RWPE2 (cell line): ENCODE data around the gene ATP13A2.

Experiments
- ATAC-seq: fragments of 200-7000 bp; cut with Tn5 transposase; 3 replicates; pipeline ENCODE4 v1.9.1; 2021; ENCODE audit warnings: low read depth
- DNase-seq: peaks from one replicate; pipeline ENCODE4 v3.0.0-alpha.2; 2020; ENCODE audit warnings: low spot score
- H3K27ac ChIP-seq: fragments of 450-650 bp; 2 replicates; pipeline ENCODE4 v1.5.1; 2017; ENCODE audit warnings: mild to moderate bottlenecking; ENCODE audit not compliant: poor library complexity, severe bottlenecking
- H3K27me3 ChIP-seq: fragments of 250-450 bp; sonication (Bioruptor Pico); 2 replicates; pipeline ENCODE4 v1.5.1; 2021; ENCODE audit warnings: mild to moderate bottlenecking, moderate library complexity; ENCODE audit not compliant: insufficient read depth, poor library complexity, severe bottlenecking
- H3K36me3 ChIP-seq: fragments of 250-450 bp; sonication (Bioruptor Pico); 2 replicates; pipeline ENCODE4 v1.5.1; 2020; ENCODE audit warnings: low read depth, mild to moderate bottlenecking, moderate library complexity
- H3K4me1 ChIP-seq: fragments of 250-450 bp; sonication (Bioruptor Pico); 2 replicates; pipeline ENCODE4 v1.5.1; 2021; ENCODE audit warnings: mild to moderate bottlenecking, moderate library complexity; ENCODE audit not compliant: insufficient read depth, poor library complexity, severe bottlenecking
- H3K4me3 ChIP-seq: fragments of 250-450 bp; sonication (Bioruptor Pico); 2 replicates; pipeline ENCODE4 v1.5.1; 2021; ENCODE audit warnings: mild to moderate bottlenecking, moderate library complexity; ENCODE audit not compliant: severe bottlenecking
- H3K9me3 ChIP-seq: fragments of 250-450 bp; sonication (Bioruptor Pico); 2 replicates; pipeline ENCODE4 v1.5.1; 2021; ENCODE audit warnings: mild to moderate bottlenecking, moderate library complexity; ENCODE audit not compliant: severe bottlenecking
- TF ChIP-seq, protein P1 (sequence below): fragments of 450-650 bp; IDR thresholded peaks from one replicate; pipeline ENCODE4 v1.5.1; 2017; ENCODE audit warnings: mild to moderate bottlenecking, moderate library complexity; ENCODE audit not compliant: poor library complexity, severe bottlenecking

ATP13A2 gene

DNA sequence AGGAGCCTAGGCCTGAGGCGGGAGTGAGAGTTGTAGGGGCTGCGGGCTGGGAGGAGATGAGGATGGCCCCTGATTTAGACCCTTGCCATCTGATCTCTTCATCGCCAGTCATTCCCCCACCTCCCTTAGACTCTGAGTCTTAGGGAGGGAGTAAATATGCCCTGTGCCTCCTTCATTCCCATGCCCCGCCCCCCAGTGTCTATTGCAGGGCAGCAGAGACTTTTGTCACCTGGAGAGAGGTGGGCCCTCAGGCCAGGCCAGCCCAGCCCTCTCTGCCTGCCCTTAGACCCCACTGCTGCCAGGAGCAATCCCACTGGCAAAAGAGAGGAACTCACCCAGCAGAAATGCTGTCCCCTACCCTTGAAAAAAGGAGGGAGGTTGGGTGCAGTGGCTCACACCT lies 28.1 kb downstream of the ATP13A2 start:
- ATAC-seq, result no peak
- no peaks in the 10 kb centered on the region for H3K27me3 ChIP-seq
- H3K36me3 ChIP-seq, result no peaks in the 10 kb centered on the region; the same call in 1 of the 2 replicates
- DNase-seq, result no peak
- no peak overlapping the region for H3K4me3 ChIP-seq
- TF ChIP-seq, protein P1, sequence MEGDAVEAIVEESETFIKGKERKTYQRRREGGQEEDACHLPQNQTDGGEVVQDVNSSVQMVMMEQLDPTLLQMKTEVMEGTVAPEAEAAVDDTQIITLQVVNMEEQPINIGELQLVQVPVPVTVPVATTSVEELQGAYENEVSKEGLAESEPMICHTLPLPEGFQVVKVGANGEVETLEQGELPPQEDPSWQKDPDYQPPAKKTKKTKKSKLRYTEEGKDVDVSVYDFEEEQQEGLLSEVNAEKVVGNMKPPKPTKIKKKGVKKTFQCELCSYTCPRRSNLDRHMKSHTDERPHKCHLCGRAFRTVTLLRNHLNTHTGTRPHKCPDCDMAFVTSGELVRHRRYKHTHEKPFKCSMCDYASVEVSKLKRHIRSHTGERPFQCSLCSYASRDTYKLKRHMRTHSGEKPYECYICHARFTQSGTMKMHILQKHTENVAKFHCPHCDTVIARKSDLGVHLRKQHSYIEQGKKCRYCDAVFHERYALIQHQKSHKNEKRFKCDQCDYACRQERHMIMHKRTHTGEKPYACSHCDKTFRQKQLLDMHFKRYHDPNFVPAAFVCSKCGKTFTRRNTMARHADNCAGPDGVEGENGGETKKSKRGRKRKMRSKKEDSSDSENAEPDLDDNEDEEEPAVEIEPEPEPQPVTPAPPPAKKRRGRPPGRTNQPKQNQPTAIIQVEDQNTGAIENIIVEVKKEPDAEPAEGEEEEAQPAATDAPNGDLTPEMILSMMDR, result no peak
- H3K9me3 ChIP-seq, result no peaks in the 10 kb centered on the region
- peak overlapping the region; percentile 42 for H3K27ac ChIP-seq
- H3K4me1 ChIP-seq, result peaks cover 13% of the 10 kb centered on the region

DNA sequence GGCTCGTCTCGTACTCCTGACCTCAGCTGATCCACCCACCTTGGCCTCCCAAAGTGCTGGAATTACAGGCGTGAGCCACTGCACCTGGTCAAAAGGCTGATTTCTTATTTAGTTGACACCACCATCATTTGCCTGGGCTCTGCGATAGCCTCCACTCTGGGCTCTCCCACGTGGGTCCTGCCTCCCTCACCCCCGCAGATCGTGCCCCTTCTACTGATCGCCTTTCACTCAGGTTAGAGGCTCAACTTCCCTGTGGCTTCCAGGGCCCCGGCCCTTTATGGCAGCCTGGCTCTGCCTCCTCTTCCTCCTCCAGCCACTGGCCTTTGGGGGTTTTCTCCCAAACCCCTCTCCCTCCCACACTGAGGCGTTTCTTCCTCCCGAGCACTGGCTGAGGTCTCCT lies 28.8 kb downstream of the ATP13A2 start:
- Histone ChIP-seq H3K4me3 (no peak overlapping the region), H3K27ac (no peak overlapping the region), H3K9me3 (no peaks in the 10 kb centered on the region), H3K4me1 (peaks cover 13% of the 10 kb centered on the region), H3K27me3 (no peaks in the 10 kb centered on the region), H3K36me3 (no peaks in the 10 kb centered on the region)
- ATAC-seq (no peak), DNase-seq (no peak)
- TF ChIP-seq, protein P1, result no peak

DNA sequence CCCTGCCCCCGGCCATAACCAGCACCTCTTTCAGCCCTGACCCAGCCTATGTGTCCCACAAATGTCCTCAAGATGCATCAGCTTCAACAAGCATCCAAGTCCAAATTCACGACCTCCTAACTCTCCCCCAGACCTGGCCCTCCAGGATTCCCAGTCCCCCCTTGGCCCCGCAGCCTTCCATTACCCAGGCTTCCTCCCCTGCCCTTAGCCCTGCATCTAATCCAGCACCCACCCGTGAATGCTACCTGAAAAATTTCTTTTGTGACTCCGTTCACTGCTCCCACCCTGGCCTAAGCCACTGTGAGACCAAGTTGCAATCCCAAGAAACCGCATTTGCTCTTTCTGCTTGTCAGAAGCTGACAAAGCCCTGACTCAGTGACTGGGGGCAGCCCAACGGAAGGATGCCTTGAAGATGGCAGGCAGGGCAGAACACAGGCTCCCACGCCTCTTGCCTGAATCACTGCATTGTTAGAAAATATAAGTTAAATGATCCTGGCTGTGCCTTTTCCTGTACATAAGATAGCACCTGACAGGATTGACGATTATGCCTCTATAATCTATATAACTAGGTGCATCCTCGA lies 30.4 kb downstream of the ATP13A2 start:
- Histone ChIP-seq H3K27me3 (no peaks in the 10 kb centered on the region), H3K4me1 (peaks cover 13% of the 10 kb centered on the region), H3K36me3 (no peaks in the 10 kb centered on the region), H3K27ac (peak overlapping the region; percentile 73), H3K9me3 (no peaks in the 10 kb centered on the region), H3K4me3 (no peak overlapping the region)
- ATAC-seq, result peak; percentile 74
- TF ChIP-seq, protein P1, result no peak
- DNase-seq, result peak; percentile 87

DNA sequence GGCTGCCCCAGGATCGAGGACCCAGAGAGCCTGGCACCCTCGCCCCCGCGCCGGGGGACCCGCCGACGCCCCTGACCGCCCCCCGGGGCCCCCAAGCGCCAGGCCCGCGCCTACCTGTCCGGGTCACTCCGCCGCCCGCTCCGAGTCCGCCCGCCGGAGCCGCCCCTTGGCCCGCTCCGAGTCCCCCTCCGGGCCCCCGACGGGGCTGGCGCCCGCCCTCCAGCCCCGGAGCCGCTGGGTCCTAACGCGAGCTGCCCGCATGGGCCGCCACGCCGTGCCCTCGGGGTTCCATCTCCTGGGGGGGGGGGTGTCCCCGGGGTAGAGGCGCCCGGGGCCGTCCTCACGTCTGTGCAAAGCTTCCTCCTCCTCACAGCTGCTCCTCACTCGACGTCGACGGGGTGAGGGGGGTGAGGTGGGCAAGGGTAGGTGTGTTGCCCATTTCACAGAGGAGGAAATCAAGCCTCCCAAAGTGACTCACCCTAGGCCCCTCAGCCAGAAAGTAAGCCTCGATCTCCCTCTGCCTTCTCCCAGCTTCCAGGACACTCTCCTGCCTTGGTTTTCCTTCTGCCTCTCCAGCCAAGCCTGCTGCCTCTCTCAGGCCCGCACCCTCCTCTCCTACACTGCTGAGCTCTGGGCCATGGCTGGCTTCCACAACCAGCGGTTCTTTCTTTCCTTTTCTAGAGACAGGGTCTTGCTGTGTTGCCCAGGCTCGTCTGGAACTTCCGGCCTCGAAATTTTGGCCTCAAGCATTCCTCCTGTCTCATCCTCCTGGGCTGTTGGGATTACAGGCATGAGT lies 31.1 kb downstream of the ATP13A2 start, which contains the start of gene MFAP2:
MFAP2 (minus strand) TSS at position 148 of the 796 bp plus-strand sequence. CDS start 2,347 bp downstream, outside the sequence.
- Histone ChIP-seq H3K36me3 (no peaks in the 10 kb centered on the region), H3K4me1 (peaks cover 13% of the 10 kb centered on the region), H3K27me3 (no peaks in the 10 kb centered on the region), H3K4me3 (peak within 1 kb of the TSS; percentile 38), H3K9me3 (no peaks in the 10 kb centered on the region), H3K27ac (peak within 1 kb of the TSS; percentile 73)
- TF ChIP-seq, protein P1, result no peak
- no peak for DNase-seq
- ATAC-seq, result no peak
